ENCODE measurements around the gene ASIC1. TPM values are rescaled to one million over a fixed set of nuclear protein-coding genes. Genes with fewer than 3 reads are reported as not detected.

The ASIC1 gene
- total and polyA plus RNA-seq, 2 experiments from 2014 or later, result 0.76 to 1.5 TPM

- TF ChIP-seq CREB1 (CRISPR knock-in tag; IDR thresholded peaks at IDR 0.05; ENCODE audit: low read depth), result peak; percentile 63
- no peak for TF ChIP-seq EZH2phosphoT487 (IDR thresholded peaks at IDR 0.05; ENCODE audit: unreplicated experiment)
- no peak for TF ChIP-seq NANOG (IDR thresholded peaks at IDR 0.05; ENCODE audit: borderline replicate concordance)
- TF ChIP-seq POLR2AphosphoS5 (IDR thresholded peaks at IDR 0.05; ENCODE audit: low read depth), result peak; percentile 39
- TF ChIP-seq CTCF (conservative IDR thresholded peaks at IDR 0.05; ENCODE audit: low read depth in 2 of 2), result peak; percentile 65 to 74
- H3K9me3 Mint-ChIP-seq, result no peaks in the 10 kb centered on the region; the same call in 2 of the 3 replicates
- Histone ChIP-seq H3K9me2 (ENCODE audit: insufficient read depth) (no peaks in the 10 kb centered on the region), H3K27me3 (ENCODE audit: insufficient read depth) (peaks cover 20% of the 10 kb centered on the region), H4K20me1 (replicated peaks; ENCODE audit: insufficient read depth) (peaks cover 15% of the 10 kb centered on the region), H2AFZ (peak within 1 kb of the TSS; percentile 81; the same call in 1 of the 2 replicates), H3K36me3 (ENCODE audit: insufficient read depth) (peaks cover 29% of the 10 kb centered on the region), H3K27ac (ENCODE audit: low read depth) (peak within 1 kb of the TSS; percentile 92), H3K4me2 (peak within 1 kb of the TSS; percentile 91), H3K4me1 (ENCODE audit: insufficient read depth) (peaks cover 5% of the 10 kb centered on the region), H3K79me2 (replicated peaks; ENCODE audit: insufficient read depth) (peaks cover 27% of the 10 kb centered on the region), H3K4me3 (peak within 1 kb of the TSS; percentile 58), H3F3A (replicated peaks; ENCODE audit: low read depth) (peaks cover 29% of the 10 kb centered on the region)
- peaks cover 7% of the 10 kb centered on the region for H3K27me3 Mint-ChIP-seq (ENCODE audit: insufficient read depth, low read depth, poor library complexity)
- H3K36me3 Mint-ChIP-seq (ENCODE audit: low read depth), result peaks cover 45% of the 10 kb centered on the region
- peak within 1 kb of the TSS; percentile 89 for H3K4me3 Mint-ChIP-seq
- DNase-seq (ENCODE audit: low spot score), result peak; percentile 97
- H3K4me1 Mint-ChIP-seq, result peaks cover 30% of the 10 kb centered on the region
- ATAC-seq, result peak; percentile 86
- H3K27ac Mint-ChIP-seq, result peak within 1 kb of the TSS; percentile 91
Observed at GRCh38 chr12:50084775-50085614, 27.6 kb downstream of the ASIC1 start, which contains the start of gene SMARCD1. Gene SMARCD1 (plus strand): TSS chr12:50085342. CDS start chr12:50085370, 28 bp downstream.

- Histone ChIP-seq H3K4me3 (peak overlapping the region; percentile 58), H2AFZ (no peak overlapping the region), H3K4me2 (peak overlapping the region; percentile 91), H3K79me2 (replicated peaks; ENCODE audit: insufficient read depth) (peaks cover 27% of the 10 kb centered on the region), H3K36me3 (ENCODE audit: insufficient read depth) (peaks cover 36% of the 10 kb centered on the region), H3K27ac (ENCODE audit: low read depth) (peak overlapping the region; percentile 92), H3F3A (replicated peaks; ENCODE audit: low read depth) (peaks cover 33% of the 10 kb centered on the region), H3K4me1 (ENCODE audit: insufficient read depth) (peaks cover 5% of the 10 kb centered on the region), H4K20me1 (replicated peaks; ENCODE audit: insufficient read depth) (peaks cover 18% of the 10 kb centered on the region), H3K27me3 (ENCODE audit: insufficient read depth) (peaks cover 14% of the 10 kb centered on the region), H3K9me2 (ENCODE audit: insufficient read depth) (no peaks in the 10 kb centered on the region)
- peak overlapping the region; percentile 80 for H3K27ac Mint-ChIP-seq
- ATAC-seq (no peak; the same call in 2 of the 3 replicates), DNase-seq (ENCODE audit: low spot score) (no peak)
- no peaks in the 10 kb centered on the region; the same call in 2 of the 3 replicates for H3K9me3 Mint-ChIP-seq
- H3K27me3 Mint-ChIP-seq (ENCODE audit: insufficient read depth, low read depth, poor library complexity), result peaks cover 7% of the 10 kb centered on the region
- peaks cover 50% of the 10 kb centered on the region for H3K36me3 Mint-ChIP-seq (ENCODE audit: low read depth)
- H3K4me3 Mint-ChIP-seq, result peak overlapping the region; percentile 89
- peaks cover 28% of the 10 kb centered on the region for H3K4me1 Mint-ChIP-seq
- TF ChIP-seq POLR2AphosphoS5 (IDR thresholded peaks at IDR 0.05; ENCODE audit: low read depth) (no peak), REST (IDR thresholded peaks at IDR 0.05; ENCODE audit: unreplicated experiment) (no peak), CREB1 (CRISPR knock-in tag; IDR thresholded peaks at IDR 0.05; ENCODE audit: low read depth) (no peak), ZNF462 (CRISPR knock-in tag; IDR thresholded peaks at IDR 0.05) (no peak), JUNB (IDR thresholded peaks at IDR 0.05; ENCODE audit: unreplicated experiment) (no peak)
Observed at GRCh38 chr12:50085615-50086072, 28.2 kb downstream of the ASIC1 start.
